Stromal cell of bone marrow (primary cell): ENCODE results near the gene HIGD2B.
"Not testable (repeated sequence)": the region's sequence is repeated elsewhere in the genome, so short reads cannot be mapped to it uniquely, and the experiment has no call there.

Experiments used
- DNase-seq: peaks from one replicate; pipeline ENCODE4 v3.0.0-alpha.2; 2012; ENCODE audit warnings: low read depth

HIGD2B gene

DNA sequence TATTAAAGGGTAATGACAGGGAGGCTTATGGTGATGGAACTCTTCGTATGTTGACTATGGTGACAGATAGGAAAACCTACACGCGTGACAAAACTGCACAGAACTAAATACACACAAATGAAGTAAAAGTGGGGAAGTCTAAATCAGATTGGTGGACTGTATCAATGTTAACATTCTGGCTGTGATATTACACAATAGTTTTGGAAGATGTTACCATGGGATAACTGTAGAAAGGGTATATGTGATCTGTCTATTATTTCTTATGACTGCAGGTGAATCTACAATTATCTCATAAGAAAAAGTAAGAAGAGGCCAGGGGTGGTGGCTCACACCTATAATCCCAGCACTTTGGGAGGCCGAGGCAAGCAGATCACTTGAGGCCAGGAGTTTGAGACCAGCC lies 9.1 kb downstream of the HIGD2B start:
- DNase-seq, result no peak

DNA sequence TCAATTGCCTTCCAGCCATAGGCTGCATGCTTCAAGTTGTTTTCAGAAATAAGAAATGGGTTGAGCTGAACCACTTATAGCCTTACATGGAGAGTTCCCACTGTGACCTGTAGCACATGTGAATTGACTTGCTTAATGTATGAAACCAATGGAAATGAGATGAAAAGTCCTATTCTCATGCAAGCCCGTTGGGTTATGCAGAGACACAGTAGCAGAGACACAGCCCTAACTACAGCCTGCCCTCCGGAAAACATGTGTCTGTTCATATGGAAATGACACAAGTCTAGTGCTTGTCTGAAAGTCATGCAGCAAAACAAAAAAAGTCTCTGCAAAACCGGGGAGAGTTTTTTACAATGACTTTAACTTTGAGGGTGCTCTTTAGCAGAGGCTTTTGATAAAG lies 14.5 kb downstream of the HIGD2B start:
- no peak for DNase-seq

DNA sequence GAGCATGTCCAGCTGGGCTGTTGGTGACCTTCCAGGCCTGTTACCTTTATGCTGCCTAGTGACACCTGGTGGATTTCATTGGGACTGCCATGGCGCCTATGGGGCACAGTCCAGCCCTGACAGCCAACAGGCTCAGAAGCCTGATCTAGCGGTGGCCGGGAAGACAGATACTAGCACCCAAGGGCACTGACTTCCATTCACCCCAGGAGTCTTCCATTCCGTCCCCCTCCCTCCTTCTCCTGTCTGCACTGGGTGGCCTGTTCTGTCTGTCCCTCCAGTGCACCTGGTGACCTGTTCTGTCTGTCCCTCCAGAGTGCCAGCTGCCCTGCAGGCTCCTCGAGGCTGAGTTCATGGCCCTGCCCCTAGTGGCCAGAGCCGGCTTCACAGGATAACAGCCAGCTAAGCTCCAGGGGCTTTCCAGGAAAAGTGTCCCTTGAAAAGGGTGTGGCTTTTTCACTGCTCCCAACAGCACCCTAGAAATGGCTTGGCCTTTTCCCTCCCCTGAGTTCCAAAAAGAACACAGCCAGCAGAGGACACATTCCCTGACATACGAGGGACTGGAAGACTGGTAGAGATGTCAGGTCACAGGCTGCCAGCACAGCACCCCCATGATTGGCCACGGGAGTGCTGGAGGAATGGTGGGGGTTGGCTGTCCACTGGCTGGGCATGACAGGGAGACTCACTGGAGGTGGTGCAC lies 15.2 kb downstream of the HIGD2B start:
- DNase-seq, result peak; percentile 36

DNA sequence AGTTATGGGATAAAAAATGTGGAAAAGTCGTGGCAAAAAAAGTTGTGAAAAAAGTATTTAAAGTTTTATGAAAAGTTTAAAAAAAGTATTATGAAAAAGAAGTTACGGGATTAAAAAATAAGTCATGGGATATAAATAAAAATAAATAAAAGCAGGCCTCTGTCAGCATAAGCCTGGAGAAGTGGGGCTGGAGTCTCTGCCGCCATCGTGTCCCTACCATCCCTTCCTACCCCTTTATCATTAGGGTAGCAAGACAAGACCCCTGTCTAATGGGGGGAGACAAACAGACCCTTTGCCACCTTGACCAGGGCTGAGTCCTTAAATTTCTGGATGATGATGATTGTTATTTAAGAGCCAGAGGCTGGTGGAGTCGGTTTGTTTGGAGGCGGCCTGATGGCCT lies 16.2 kb downstream of the HIGD2B start:
- DNase-seq, result not testable (repeated sequence)

DNA sequence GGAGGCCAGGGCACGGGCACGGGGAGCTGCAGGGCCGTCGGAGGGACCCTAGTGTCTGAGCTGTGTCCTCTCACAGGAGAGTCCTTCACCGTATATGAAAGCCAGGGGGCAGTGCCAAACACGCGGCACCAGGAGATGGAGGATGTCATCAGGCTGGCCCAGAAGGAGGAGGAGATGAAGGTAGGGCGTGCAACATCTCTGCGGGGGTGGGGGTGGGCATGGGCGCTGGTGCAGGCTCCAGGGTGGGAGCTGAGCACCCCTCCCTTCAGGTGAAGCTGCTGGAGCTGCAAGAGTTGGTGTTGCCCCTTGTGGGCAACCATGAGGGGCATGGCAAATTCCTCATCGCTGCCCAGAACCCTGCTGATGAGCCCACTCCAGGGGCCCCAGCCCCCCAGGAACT lies 20.3 kb downstream of the HIGD2B start:
- not testable (repeated sequence) for DNase-seq

DNA sequence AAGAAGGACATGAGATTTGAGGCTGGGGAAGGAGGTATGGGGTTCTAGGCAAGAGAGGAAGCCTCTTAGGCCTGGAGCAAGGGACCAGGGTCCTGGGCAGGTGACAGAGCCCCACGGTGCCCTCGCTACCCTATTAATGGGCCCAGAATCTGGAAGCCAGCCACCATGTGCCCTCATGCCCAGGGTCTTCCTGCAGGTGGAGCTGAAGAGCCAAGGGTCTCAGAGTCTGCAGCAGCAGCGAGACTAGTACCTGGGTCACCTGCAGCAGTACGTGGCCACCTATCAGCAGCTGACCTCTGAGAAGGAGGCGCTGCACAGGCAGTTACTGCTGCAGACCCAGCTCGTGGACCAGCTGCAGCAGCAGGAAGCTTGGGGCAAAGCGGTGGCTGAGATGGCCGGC lies 22.1 kb downstream of the HIGD2B start:
- not testable (repeated sequence) for DNase-seq

DNA sequence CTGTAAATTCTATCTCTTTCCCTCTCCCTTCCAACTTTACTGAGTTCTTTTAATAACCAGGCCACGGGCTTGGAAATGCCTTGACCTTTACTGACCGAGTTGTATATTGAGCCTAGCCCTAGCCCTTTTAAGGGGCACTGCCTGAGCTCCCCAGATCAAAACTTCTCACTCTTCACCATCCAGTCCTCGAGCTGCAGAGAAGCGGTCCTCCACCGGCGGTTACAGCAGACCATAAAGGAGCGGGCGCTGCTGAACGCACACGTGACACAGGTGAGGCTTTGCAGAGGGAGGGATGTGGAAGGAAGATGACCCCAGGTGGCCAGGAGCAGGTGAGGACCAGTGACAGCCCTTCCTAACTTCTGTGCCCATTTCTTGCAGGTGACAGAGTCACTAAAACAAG lies 24.9 kb downstream of the HIGD2B start:
- not testable (repeated sequence) for DNase-seq

DNA sequence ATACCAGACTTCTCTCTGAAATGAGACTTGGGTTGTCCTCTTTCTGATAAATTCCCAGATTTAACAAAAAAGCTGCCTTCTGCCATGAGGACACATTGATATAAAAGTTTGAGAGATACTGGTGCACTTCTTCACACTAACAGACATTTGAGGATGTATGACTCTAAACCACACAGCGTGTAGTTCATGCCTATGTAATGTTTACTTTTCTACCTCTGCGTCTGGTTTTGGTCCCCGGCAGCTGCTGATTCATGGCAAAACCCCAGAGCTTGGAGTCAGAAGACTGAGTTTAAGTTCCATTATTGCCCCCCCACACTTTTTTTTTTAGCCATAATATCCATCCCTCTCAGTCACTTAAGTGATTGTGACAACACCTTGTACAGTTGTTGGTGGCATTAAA lies 30.0 kb downstream of the HIGD2B start:
- DNase-seq, result not testable (repeated sequence)

DNA sequence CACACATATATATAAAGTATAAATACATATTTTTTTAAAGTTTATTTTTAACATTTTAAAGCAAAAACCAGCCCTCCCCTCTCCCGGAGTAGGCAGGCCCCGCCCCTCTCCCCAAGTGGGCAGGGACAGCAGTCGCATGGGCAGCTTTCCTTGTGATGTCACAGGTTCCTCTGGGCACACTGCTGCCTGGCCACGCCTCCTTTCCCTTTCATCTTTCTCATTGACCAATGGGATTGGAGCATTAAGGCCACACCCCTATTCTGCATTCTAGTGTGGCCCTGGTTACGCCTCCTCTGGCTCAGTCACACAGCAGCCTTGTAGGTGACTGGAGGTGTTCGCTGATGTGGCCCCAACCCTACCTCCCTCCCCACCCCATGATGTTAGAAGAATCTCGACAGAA lies 31.6 kb downstream of the HIGD2B start, which contains the start of gene GOLGA6B:
TSS of gene GOLGA6B (plus strand) at position 301 of the 400 bp plus-strand sequence. CDS start at position 342, 41 bp downstream.
- DNase-seq, result not testable (repeated sequence)

DNA sequence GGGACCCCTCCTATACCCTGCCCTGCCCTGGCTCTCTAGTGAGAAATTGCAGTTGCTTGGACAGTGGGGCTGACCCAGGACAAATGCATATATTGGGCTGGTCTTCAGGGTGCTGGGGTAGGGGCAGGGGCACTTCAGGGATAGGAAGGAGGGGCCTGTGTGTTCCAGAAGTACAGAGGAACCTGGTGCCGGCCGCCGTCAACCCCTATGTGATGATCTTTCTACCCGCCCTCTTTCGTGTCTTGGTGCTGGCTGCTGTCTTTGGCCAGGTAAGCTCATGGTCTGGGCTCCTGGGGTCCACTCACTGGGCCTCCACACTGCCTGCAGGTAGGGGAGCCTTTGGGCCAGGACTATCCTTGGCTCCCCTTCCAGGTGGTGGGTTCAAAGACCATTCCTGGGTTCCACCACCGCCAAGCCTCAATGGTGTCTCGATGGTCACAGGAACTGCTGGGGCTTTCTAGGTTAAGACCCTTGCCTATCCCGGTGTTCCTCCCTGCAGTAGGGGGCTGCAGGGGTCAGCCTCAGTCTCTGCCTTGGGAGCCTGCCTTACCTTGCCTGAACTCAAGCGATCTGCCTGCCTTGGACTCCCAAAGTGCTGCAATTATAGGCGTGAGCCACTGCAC lies 37.2 kb downstream of the HIGD2B start:
- DNase-seq, result not testable (repeated sequence)

DNA sequence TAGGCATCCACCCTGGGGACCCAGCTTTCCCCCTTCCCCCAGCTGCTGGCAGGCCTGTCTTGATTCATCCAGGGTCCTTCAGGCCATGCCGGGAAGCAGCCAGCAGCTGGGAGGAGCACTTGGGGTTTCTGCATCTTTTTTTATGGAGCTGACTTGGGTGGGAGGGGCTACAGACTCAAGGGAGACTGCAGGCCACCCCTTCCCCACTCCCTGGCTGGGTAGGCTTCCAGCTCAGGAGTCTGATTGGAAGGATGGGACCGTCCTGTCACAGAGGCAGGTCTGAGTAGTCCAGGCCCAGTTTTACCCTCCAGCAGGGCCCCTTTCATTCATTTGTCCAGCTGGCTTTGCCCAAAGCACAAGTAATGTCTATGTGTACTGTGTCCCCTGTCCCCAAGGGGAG lies 43.7 kb downstream of the HIGD2B start:
- not testable (repeated sequence) for DNase-seq

DNA sequence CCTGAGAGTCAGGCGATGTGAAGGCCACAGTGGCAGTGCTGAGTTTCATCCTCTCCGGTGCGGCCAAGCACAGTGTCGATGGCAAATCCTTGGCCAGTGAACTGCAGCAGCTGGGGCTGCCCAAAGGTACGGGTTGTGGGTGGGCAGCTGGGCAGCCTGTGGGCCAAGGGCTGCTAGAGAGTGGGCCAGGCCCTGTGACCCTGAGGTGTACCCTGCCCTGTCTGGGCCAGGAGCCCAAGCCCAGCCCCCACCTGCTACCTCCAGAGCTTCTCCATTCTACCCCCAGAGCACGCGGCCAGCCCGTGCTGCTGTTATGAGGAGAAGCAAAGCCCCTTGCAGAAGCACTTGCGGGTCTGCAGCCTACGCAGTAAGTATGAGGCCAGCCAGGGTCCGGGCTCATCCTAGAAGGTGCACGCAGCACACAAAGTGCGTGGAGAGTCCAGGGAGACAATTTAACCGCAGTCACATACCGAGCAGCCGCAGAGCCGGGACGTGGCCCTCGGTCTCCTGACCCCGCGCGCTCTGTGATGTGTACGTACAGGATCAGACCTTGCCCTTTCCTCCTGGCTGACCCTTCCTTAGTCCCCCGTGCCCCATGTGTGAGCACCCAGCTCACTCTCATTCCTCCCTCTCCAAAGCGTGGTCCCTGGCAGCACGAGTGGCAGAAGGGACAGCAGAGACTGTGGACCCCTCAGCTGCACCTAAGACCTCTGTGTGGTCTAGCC lies 46.1 kb downstream of the HIGD2B start:
- DNase-seq, result not testable (repeated sequence)

DNA sequence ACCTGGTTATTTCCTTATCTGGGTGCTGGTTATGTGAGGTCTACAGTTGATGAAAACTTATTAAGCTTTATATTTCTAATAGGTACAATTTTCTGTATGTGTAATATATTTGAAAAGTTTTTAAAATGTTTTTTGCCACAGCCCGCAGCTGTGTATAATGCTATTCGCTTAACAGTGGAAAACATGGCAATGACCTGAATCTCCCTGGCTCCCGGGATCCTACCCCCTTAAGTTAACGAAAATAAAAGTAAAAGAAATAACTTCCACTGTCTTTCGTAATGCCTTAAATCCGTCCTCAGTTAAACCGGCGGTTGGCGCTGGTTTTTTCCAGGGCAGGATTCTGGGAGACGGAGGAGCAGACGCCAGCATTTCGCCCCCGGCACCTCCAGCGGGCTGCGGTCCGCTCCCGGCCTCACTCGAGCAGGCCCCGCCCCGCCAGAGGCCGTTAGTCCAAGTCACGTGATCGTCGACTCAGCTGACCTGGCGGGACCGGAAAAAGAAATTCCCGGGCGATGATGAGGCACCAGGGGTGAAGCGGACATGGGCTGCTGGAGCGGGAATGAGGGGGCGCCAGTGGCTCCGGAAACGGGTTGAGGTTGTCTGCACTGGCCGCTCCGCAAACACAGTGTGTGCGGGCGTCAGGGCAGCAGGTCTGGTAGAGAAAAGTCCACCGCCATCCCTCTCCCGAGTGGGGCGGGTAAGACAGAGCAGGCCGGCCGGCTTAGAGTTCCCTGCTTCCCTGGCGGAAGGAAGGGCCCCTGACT lies 49.3 kb downstream of the HIGD2B start:
- peak; percentile 62 for DNase-seq

DNA sequence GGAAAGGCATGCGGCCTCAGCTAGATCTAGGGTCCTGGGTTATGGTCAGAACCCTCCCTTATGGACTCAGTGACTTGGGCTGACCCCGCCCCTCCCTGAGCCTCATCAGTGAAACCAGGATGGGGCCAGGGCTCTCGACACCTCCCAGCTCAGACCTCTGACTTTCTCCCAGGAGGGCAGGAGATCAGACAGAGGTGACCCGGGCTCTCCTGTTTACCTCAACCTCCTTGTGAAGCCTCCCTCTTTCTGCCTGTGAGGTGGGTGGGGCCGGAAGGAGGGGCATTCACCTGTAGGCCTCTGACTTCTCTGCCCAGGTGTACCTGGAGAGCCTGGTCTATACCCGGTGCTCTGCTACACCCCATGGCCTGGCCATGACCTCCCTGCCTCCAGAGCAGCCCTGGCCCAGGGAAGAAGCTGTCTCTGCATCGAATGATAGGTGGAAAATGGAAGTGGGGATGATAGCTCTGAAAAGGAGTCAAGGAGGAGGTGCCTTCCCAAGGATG lies 56.9 kb downstream of the HIGD2B start:
- not testable (repeated sequence) for DNase-seq

DNA sequence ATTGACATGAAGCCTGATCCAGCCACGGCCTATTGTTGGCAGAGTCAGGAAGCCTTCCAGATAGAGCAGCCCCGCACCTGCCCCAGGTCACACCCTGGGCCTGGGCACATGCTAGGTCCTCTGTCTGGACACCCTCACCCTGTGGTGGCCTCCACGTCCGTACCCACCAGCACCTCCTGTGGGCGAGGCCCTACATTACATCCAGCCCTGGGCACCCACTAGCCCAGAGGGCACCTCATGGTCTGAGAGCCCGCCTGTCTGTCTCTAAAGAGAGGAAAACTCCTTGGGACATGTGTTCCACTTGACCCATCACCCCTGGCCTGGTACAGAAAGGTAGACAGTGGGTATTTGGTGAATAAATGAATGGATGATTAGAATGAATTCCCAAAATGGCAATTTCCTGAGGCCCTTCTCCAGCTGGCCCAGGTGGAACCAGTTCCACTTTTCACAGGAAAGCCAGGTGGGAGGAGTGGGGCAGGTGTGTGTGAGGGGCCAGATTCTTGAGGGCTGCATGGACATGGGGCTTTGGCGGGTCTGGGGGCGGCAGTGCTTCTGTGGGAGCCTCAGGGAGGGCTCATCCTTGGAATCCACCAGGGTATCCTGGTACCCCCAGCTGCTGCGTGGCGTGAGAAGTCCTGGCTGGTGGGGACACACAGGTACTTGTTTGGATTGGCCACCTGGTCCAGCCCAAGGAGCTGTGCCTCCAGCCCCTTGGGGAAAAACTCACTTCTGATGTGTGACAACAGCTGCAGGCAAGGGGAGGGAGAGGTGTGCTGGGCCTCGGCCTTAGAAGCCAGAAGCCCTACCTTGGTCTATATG lies 57.5 kb downstream of the HIGD2B start:
- not testable (repeated sequence) for DNase-seq

DNA sequence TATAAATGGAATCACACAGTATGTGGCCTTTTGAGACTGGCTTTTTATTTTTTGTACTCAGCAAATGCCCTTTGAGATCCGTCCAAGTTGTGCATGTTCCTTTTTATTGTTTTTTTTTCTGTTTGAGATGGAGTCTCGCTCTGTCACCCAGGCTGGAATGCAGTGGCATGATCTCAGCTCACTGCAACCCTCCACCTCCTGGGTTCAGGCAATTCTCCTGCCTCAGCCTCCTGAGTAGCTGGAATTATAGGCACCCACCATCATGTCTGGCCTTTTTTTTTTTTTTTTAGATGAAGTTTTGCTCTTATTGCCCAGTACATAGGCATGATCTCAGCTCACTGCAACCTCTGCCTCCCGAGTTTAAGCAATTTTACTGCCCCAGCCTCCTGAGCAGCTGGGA lies 59.8 kb downstream of the HIGD2B start:
- not testable (repeated sequence) for DNase-seq
